HG02852 (cell line): Measurements from ENCODE around the gene ARHGAP29.

Source experiments
- ATAC-seq: cut with Tn5 transposase; IDR thresholded peaks from one replicate; pipeline ENCODE4 v1.9.1; 2021; ENCODE audit warnings: mild to moderate bottlenecking, moderate library complexity; ENCODE audit not compliant: unreplicated experiment

ARHGAP29 gene

DNA sequence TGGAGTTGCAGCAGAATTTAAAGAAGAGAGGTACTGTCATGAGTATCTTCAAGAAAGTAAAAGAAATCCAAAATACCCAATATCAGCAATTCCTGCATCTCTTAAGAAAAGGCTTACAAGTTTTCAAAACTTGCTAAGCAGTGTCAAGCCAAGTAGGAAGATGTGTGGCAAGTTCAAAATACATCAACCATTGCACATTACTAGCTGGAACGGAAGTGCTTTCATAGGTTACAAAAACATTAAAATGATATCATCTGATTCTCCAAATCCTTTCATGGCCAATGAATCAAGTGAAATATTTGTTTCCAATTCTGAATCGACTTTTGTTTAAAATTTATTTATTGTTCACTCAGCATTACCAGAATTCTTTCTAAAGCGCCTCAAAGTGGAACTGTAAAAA is 110.7 kb downstream of the ARHGAP29 start:
- ATAC-seq: no peak

- no peak for ATAC-seq
Measured at GRCh38 chr1:94125551-94126514, 111.6 kb downstream of the ARHGAP29 start.

- no peak for ATAC-seq
Measured at GRCh38 chr1:94124538-94124937, 112.8 kb downstream of the ARHGAP29 start.

GRCh38 chr1:94122201-94122970 is 115.0 kb downstream of the ARHGAP29 start:
- ATAC-seq: no peak
